ENCODE results near the gene COL13A1.

The COL13A1 gene

DNA sequence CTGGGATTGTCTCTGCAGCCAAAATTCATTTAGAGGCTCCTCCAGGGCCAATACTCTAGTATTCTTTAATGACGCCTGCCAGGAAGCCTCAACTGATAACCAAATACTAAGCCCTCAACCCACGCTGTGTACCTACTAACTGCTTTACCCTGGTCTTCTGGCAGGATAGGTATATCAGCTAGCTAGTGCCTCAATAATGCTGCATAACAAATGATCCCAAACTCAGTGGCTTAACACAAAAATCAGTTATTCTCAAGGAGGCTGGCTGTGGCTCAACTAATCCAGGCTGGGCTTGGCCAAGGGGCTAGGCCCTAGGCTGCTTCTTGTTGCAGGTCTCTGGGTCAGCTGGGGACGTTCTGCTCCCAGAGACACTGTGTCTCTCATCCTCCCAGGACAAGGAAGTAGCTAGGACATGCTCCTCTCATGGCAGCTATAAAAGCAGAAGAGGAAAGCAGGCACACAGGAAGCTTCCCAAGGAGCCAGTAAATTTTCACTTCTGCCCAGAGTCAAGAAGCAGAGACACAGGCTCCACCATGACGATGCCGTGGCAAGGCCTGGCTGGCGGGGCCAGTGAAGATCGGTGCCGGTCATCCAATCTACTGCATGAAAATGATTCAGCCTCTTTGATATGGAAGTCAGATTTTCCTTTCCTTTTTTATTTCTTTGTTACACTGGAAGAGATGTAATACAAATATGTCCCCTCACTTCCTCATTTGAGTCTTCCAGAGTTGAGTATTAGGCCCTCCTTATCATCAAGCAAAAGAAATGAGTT, 28.6 kb upstream of the COL13A1 start:
- TF ChIP-seq, protein P1, sequence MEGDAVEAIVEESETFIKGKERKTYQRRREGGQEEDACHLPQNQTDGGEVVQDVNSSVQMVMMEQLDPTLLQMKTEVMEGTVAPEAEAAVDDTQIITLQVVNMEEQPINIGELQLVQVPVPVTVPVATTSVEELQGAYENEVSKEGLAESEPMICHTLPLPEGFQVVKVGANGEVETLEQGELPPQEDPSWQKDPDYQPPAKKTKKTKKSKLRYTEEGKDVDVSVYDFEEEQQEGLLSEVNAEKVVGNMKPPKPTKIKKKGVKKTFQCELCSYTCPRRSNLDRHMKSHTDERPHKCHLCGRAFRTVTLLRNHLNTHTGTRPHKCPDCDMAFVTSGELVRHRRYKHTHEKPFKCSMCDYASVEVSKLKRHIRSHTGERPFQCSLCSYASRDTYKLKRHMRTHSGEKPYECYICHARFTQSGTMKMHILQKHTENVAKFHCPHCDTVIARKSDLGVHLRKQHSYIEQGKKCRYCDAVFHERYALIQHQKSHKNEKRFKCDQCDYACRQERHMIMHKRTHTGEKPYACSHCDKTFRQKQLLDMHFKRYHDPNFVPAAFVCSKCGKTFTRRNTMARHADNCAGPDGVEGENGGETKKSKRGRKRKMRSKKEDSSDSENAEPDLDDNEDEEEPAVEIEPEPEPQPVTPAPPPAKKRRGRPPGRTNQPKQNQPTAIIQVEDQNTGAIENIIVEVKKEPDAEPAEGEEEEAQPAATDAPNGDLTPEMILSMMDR (IDR thresholded peaks at IDR 0.05) = no peak
- no peak overlapping the region for H3K27ac ChIP-seq
- DNase-seq (ENCODE audit: low spot score) = no peak
- no peak overlapping the region for H3K4me3 ChIP-seq

DNA sequence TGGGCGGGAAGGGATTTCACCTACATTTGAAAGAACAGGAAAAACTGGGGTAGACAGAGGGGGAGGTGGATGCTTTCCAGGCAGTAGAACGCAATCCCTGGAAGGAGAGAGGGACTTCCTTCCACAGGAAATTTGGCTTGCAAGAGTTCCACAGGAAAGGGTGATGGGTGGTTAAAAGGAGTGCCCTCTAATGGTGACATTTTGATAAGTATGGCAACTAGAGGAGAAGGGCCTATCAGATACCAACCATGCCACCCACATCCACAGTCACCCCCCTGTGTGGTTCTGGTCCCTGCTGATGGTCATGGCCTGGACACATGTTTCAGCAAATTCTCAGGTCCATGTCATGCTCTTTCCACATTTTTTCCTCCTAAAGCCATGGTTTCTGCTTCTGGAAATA, 27.1 kb upstream of the COL13A1 start:
- H3K4me3 ChIP-seq = no peak overlapping the region
- TF ChIP-seq, protein P1 (IDR thresholded peaks at IDR 0.05) = no peak
- DNase-seq (ENCODE audit: low spot score) = no peak

DNA sequence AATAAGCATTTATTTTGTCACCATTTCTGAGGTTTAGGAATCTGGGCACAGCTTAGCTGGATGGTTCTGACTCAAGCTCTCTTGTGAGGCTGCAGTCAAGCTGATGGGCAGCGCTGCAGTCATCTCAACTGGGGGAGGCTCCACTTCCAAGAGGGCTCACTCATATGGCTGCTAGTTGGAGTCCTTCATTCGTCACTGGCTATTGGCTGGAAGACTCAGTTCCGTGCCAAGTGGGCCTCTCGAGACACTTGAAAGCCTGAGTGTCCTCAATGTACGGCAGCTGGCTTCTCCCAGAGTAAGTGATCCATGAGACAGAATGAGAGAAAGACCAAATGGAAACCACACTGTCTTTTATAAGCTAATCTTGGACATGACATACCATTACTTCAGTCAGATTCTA, 21.6 kb upstream of the COL13A1 start:
- TF ChIP-seq, protein P1 (IDR thresholded peaks at IDR 0.05) = no peak
- H3K27ac ChIP-seq = no peak overlapping the region
- H3K4me3 ChIP-seq = no peak overlapping the region
- no peak for DNase-seq (ENCODE audit: low spot score)

More for the DNA sequence above, 27.1 kb upstream of the COL13A1 start:
- H3K27ac ChIP-seq = no peak overlapping the region

GRCh38 chr10:69781576-69781975, 20.1 kb upstream of the COL13A1 start:
- TF ChIP-seq, protein P1 (IDR thresholded peaks at IDR 0.05) = no peak
- no peak for DNase-seq (ENCODE audit: low spot score)
- no peak overlapping the region for H3K4me3 ChIP-seq
- H3K27ac ChIP-seq = no peak overlapping the region

DNA sequence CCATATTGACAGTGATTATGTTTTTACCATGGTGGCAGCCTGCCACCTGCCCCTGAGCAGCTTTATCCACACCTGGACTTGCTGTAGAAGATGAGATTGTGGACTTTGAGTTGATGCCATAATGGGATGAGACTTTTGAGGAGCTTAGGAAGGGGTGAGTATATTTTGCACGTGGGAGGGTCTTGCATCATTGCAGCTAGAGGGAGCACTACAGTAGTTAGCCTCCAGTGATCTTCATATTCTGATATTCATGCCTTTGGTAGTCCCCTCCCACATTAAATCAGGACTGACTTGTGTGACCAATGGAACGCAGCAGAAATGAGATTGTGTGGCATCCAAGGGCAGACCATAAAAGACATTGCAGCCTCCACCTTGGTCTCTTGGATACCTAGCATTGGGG, 18.2 kb upstream of the COL13A1 start:
- Histone ChIP-seq H3K27ac (no peak overlapping the region), H3K4me3 (no peak overlapping the region)
- no peak for DNase-seq (ENCODE audit: low spot score)
- TF ChIP-seq, protein P1 (IDR thresholded peaks at IDR 0.05) = no peak

GRCh38 chr10:69786791-69787190, 14.9 kb upstream of the COL13A1 start:
- Histone ChIP-seq H3K27ac (peak overlapping the region in 1 of 2 donors; percentile 75), H3K4me3 (no peak overlapping the region)
- TF ChIP-seq, protein P1 (IDR thresholded peaks at IDR 0.05) = peak; percentile 13
- DNase-seq (ENCODE audit: low spot score) = no peak

GRCh38 chr10:69787681-69788080, 14.0 kb upstream of the COL13A1 start:
- TF ChIP-seq, protein P1 (IDR thresholded peaks at IDR 0.05) = no peak
- Histone ChIP-seq H3K27ac (peak overlapping the region in 1 of 2 donors; percentile 75), H3K4me3 (no peak overlapping the region)
- DNase-seq (ENCODE audit: low spot score) = no peak
